ENCODE results near the gene PNISR.

The PNISR gene

DNA sequence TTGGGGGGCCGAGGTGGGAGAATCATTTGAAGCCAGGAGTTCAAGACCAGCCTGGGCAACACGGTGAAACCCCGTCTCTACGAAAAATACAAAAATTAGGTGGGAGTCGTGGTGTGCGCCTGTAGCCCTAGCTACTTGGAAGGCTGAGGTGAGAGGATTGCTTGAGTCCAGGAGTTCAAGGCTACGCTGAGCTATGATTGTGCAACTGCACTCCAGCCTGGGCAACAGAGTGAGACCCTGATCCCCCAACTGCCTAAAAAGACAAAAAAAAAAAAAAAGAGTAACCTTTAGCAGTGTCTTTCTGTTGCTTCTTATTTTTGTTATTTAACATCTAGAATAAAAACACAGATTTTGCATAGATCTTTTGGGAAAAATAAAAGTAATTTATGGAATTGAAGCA lies 18.0 kb downstream of the PNISR start:
- no peak for DNase-seq

DNA sequence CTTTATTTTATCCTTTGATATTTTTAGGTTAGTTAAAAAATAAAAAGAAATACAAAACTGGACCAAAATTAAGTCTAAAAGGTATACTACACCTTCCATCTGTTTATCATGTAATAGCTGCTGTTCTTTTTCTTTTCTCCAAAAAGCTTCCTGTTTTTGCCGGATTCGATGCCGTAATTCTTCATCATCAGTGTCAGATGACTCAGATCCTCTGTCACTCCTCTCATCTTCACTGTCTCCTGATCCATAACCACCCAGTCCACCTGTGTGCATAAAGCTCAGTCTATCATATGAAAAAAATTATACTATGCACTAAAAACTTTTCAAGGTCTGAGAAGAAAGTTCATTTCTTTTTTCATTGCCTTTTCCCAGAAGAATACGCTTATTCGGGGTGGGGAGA lies 22.7 kb downstream of the PNISR start:
- DNase-seq = no peak

GRCh38 chr6:99397287-99397686 lies 27.8 kb downstream of the PNISR start:
- no peak for DNase-seq

GRCh38 chr6:99393698-99394531 lies 31.2 kb downstream of the PNISR start, which contains the start of gene COQ3:
Gene COQ3, minus strand, starts transcription at chr6:99394195. Its CDS starts 16 bp downstream, at chr6:99394179.
- DNase-seq = peak; percentile 50

DNA sequence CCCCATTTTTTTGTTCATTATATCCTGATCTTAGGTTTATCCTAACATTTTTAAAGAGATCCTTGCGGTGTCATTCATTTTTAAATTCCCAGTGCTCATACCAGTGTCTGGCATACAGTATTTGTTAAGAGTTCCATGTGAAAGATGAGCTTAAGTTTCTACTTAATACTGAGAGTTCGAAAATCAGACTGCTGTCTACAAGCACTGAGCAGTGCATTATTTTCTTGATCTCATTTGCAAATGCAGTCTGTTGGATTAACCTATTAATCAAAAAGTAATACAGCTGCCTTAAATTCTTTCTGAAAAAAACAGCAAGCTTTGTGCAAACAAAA lies 31.8 kb downstream of the PNISR start:
- DNase-seq = no peak

GRCh38 chr6:99390896-99391295 lies 34.2 kb downstream of the PNISR start:
- no peak for DNase-seq

- no peak for DNase-seq
These were observed 40.6 kb downstream of the PNISR start for GRCh38 chr6:99384507-99384906.

DNA sequence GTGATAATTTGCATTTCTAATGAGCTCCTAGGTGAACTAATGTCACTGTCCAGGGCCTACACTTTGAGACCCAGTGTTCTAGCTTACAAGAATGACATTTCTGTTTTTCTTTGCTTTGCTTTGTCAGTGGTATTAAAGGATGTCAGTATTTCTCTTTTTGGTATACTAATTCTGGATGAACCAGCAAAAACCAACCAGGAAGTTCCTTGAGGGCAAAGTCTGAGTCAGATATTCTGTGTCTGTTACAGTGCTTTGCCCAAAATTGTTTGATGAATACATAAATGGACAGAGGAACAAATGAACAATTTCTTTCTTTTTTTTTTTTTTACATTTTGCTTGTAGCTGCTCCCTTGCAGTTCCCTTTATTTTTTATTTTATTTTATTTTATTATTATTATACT lies 46.5 kb downstream of the PNISR start:
- DNase-seq = no peak

DNA sequence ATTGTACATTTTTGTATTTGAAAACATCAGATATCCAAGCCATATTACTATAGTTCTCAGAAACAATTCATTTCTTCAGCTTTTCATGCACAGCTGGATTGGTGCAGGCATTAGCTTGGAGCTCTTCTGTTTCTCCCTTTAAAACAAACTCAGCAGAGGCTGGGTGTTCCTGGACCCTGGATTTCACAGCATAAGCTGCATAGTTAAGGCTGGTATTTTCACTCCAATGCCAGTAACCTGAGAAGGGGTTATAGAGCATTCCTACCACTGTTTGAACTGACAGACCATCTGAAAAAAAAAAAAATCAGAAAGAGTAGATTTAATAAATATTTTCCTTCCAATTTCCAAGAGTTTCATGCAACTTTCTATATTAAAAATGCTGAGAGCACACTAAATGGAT lies 55.6 kb downstream of the PNISR start:
- DNase-seq = no peak

GRCh38 chr6:99366852-99367251 lies 58.3 kb downstream of the PNISR start:
- DNase-seq = no peak

- no peak for DNase-seq
These were observed 61.1 kb downstream of the PNISR start for GRCh38 chr6:99364026-99364425.

DNA sequence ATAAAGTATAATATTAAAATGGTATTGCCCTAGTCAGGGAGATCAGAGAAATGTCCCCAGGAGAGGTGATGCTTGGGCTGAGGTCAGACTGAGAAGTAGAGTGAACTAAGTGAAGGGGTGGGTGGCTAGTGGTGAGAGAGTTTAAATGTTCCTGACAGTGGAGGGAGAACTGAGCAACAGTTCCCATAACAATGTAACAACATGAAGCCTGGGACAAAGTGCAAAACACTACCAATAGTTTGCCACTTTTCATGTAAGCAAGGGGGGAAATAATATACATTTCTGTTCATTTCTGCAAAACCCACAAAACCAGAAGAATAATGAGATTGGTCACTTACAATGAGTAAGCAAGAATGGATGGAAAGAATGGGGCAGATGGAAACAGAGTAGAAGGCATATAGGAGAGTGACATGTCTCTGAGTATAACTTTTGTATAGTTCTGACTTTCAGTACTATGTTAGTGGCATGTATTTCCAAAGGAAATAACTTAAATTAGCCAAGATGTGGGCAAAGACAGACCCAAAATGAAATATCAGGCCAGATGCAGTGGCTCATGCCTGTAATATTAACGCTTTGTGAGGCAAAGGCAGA lies 62.3 kb downstream of the PNISR start:
- DNase-seq = no peak

GRCh38 chr6:99359800-99360199 lies 65.3 kb downstream of the PNISR start:
- DNase-seq = no peak

GRCh38 chr6:99356641-99357040 lies 68.5 kb downstream of the PNISR start:
- no peak for DNase-seq

DNA sequence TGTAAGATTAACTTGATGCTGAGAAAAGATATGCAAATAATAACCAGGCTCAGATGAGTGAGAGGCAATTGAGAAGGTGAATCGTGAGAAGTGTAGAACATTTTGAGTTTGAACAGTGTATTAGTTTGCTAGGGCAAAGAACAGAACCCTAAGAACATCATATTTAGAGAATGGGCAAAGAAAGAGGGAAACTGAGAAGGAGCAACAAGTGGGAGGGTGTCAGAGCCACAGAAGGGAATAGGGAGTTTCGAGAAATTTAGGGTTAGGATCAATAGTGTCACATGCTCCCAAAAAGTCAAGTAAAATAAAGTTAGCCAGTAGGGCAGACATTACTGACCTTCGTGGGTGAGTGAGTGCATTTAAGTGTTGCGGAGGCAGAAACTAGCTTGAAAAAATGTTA lies 70.1 kb downstream of the PNISR start:
- no peak for DNase-seq

DNA sequence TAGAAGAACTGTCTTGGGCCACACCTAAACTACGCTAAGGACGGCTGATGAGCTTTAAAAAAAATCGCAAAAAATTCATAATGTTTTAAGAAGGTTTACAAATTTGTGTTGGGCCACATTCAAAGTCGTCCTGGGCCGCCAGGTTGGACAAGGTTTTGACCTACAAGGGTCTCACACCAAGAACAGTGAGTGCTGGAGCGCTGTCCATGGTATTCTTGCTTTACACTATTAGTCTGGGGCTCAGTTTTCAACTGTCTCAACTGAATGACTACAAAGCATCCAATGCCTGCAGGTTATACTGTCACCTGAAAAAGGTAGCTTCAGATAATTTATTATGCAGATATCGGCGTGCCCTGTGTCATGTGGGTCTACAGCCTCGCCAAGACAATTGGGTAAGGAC lies 72.0 kb downstream of the PNISR start:
- DNase-seq = no peak

DNA sequence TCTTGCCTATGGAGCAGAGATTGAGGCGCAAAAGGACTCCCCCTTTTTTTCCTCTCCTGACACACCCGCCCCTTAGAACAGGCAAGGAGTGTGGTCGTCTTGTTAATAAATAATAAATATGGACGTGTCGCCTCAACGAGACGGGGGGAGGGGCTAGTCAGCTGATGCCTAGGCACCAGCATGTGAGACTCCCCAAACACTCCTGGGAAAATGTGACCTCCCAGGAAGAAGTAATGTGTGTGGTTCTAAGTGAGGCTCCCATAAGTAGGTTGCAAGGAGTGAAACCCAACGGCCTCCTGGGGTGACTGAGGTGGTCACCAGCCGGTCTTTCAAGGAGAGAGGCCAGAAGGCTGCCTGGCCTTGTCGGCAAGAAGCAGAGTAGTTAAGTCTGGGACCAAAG lies 74.5 kb downstream of the PNISR start:
- no peak for DNase-seq

DNA sequence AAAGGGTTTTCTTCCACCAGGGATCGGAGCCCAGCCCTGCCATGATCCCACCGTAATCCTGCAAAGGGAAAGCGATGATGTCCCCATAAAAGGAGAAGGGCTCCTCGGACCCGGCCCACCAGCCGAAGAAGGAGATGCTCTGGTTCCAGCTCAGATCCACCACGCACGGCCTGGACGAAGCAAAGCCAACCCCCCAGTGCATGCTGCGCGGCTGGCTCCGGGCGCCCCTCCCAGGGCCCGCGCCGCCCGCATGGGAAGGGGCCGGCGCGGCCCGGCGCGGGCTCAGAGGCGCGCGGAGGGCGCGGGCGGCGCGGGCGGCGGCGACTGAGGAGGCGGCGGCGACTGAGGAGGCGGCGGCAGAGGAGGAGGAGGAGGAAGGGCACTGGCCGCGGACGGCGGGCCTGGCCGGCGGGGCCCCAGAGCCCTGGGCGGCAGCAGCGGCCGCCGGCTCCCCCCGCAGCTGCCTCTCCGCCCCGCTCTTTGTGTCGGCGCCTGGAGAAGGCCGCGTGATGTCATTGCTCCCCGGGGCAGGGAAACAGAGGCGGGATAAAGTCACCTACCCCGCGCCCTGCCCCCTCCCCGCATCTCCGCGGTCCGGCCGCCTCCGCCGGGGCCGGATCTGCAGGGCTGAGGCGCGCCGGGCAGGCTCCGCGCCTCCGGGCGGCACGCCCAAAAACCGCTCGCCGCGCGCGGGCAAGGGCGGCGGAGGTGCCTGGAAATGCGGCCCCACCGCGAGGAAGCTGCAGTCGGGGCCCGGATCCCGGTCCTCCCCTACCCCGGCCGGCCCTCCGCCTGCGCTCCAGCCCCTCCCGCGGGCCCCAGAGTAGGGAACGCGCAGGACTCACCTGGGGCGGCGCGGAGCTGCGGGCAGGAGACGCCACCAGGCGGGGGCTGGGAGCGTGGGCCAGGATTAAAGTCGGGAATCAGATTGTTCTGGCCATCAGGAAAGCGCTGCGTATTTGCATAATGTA lies 75.7 kb downstream of the PNISR start, which contains the start of gene FAXC:
Gene FAXC (minus strand): TSS at position 504 of the 971 bp plus-strand sequence. CDS start 302 bp downstream, at position 202.
- DNase-seq = peak; percentile 64

GRCh38 chr6:99348288-99349170 lies 76.6 kb downstream of the PNISR start:
- no peak for DNase-seq

Measured in NCI-H2029 (cell line).